IPS-NIHi11 (cell line): ENCODE results near the gene PITPNM1.
A peak's percentile ranks its signal among the peaks of the same experiment; 100 is the strongest.

Source experiments
- DNase-seq: peaks from one replicate; pipeline ENCODE4 v3.0.0; 2012; ENCODE audit warnings: mixed read lengths, low spot score

The PITPNM1 gene

GRCh38 chr11:67503119-67504004 is 1.8 kb downstream of the PITPNM1 start:
- DNase-seq: no peak

- no peak for DNase-seq
These were observed 2.7 kb downstream of the PITPNM1 start for GRCh38 chr11:67502328-67502979.

GRCh38 chr11:67501854-67502253 is 3.3 kb downstream of the PITPNM1 start:
- DNase-seq: no peak

GRCh38 chr11:67500831-67501715 is 4.1 kb downstream of the PITPNM1 start:
- no peak for DNase-seq

- DNase-seq: no peak
These were observed 4.7 kb downstream of the PITPNM1 start for GRCh38 chr11:67500484-67500821.

GRCh38 chr11:67499808-67500483 is 5.2 kb downstream of the PITPNM1 start:
- DNase-seq: no peak

- DNase-seq: no peak
These were observed 6.6 kb downstream of the PITPNM1 start for GRCh38 chr11:67498544-67498972.

- DNase-seq: no peak
These were observed 7.4 kb downstream of the PITPNM1 start for GRCh38 chr11:67497656-67498291.

GRCh38 chr11:67496113-67496512 is 9.1 kb downstream of the PITPNM1 start:
- DNase-seq: no peak

GRCh38 chr11:67495234-67496005 is 9.7 kb downstream of the PITPNM1 start:
- no peak for DNase-seq

GRCh38 chr11:67494371-67495233 is 10.6 kb downstream of the PITPNM1 start:
- DNase-seq: peak; percentile 70

GRCh38 chr11:67493548-67494370 is 11.4 kb downstream of the PITPNM1 start:
- DNase-seq: no peak

- peak; percentile 83 for DNase-seq
These were observed 12.2 kb downstream of the PITPNM1 start for GRCh38 chr11:67492801-67493547.

- DNase-seq: no peak
These were observed 13.0 kb downstream of the PITPNM1 start for GRCh38 chr11:67492069-67492727.

- DNase-seq: no peak
These were observed 13.7 kb downstream of the PITPNM1 start for GRCh38 chr11:67491276-67492068.

- no peak for DNase-seq
These were observed 14.5 kb downstream of the PITPNM1 start for GRCh38 chr11:67490727-67491065.
